GM12878 (cell line): ENCODE results near the gene OSBPL10. TPM values are rescaled to one million over a fixed set of nuclear protein-coding genes. Genes with fewer than 3 reads are reported as not detected.

Experiments
- ATAC-seq: fragments of 200-7000 bp; cut with Tn5 transposase; 3 replicates; pipeline ENCODE4 v1.9.1; 2020; ENCODE audit warnings: mild to moderate bottlenecking, moderate library complexity
- BruUV-seq: library from RNA; stranded (reverse); fragments of 400-500 nt; replicated peaks from 2 replicates; lab custom pipeline; 2021; lab: Mats Ljungman, UMichigan
- CTCF ChIA-PET: fragments of 300-600 bp; sonication (Branson Sonifier 250); formaldehyde crosslinking; extraction: SDS; loops from one replicate; lab custom pipeline; 2021; ENCODE audit warnings: inconsistent platforms; lab: Yijun Ruan, JAX
- POLR2A ChIA-PET: fragments of 350-600 bp; formaldehyde crosslinking; extraction: SDS; loops from one replicate; lab custom pipeline; 2021; ENCODE audit warnings: inconsistent platforms; lab: Charles Lee
- RAD21 ChIA-PET: fragments of 300-600 bp; sonication (Branson Sonifier 250); formaldehyde crosslinking; loops from one replicate; lab custom pipeline; 2023; ENCODE audit warnings: antibody characterized with exemption; ENCODE audit not compliant: unreplicated experiment; lab: Charles Lee
- SMC1A ChIA-PET: fragments of 300-600 bp; sonication (Branson Sonifier 250); formaldehyde crosslinking; loops from one replicate; lab custom pipeline; 2023; ENCODE audit not compliant: unreplicated experiment, uncharacterized antibody; lab: Charles Lee
- DNase-seq: peaks from one replicate; pipeline ENCODE4 v3.0.0-alpha.2; 2011; ENCODE audit warnings: low read depth, low spot score
- FAIRE-seq: peaks from 3 replicates; lab custom pipeline; 2011; peaks lifted over from hg19 to GRCh38; lab: Jason Lieb, UNC
- H2AFZ ChIP-seq: 2 replicates; pipeline ENCODE4 v1.6.0; 2011; ENCODE audit warnings: low read depth, low read length, control low read depth; ENCODE audit not compliant: control insufficient read depth
- H3K27ac ChIP-seq: 2 replicates; pipeline ENCODE4 v1.5.1; 2011; ENCODE audit warnings: control low read depth; ENCODE audit not compliant: control insufficient read depth, insufficient read depth
- H3K27me3 ChIP-seq, 2 experiments: replicated peaks in 1 of 2; 2 replicates each; pipeline versions ENCODE4 v1.6.0 to v1.6.1; 2011; ENCODE audit warnings: low read length in 1 of 2; ENCODE audit not compliant: control insufficient read depth in 2 of 2, insufficient read depth in 2 of 2
- H3K36me3 ChIP-seq, 2 experiments: 2 replicates each; pipeline ENCODE4 v1.5.1; 2011; ENCODE audit warnings: low read length in 1 of 2; ENCODE audit not compliant: control insufficient read depth in 2 of 2, insufficient read depth in 2 of 2
- H3K4me1 ChIP-seq: 2 replicates; pipeline ENCODE4 v1.6.1; 2011; ENCODE audit warnings: mild to moderate bottlenecking, low read length, moderate library complexity, mixed read lengths; ENCODE audit not compliant: control insufficient read depth, insufficient read depth
- H3K4me2 ChIP-seq: 2 replicates; pipeline ENCODE4 v1.6.0; 2011; ENCODE audit warnings: control low read depth; ENCODE audit not compliant: control insufficient read depth, insufficient read depth
- H3K4me3 ChIP-seq: fragments of 200-600 bp; sonication (generic); 2 replicates; pipeline ENCODE4 v1.5.1; 2016
- H3K79me2 ChIP-seq: 2 replicates; pipeline ENCODE4 v1.6.0; 2011; ENCODE audit warnings: low read length; ENCODE audit not compliant: control insufficient read depth, insufficient read depth
- H3K9ac ChIP-seq: 2 replicates; pipeline ENCODE4 v1.8.0; 2011; ENCODE audit warnings: low read length, control low read depth, mixed read lengths; ENCODE audit not compliant: control insufficient read depth, insufficient read depth
- H3K9me3 ChIP-seq: replicated peaks from 3 replicates; pipeline ENCODE4 v1.5.1; 2011; ENCODE audit warnings: mild to moderate bottlenecking, low read length; ENCODE audit not compliant: control insufficient read depth, insufficient read depth
- H4K20me1 ChIP-seq: 2 replicates; pipeline ENCODE4 v1.6.0; 2011; ENCODE audit not compliant: control insufficient read depth, insufficient read depth
- E2F8 ChIP-seq: fragments of 450-650 bp; IDR thresholded peaks from 2 replicates; pipeline ENCODE4 v1.6.1; 2018; ENCODE audit warnings: mild to moderate bottlenecking, low read depth, moderate library complexity; ENCODE audit not compliant: partially characterized antibody
- E4F1 ChIP-seq: fragments of 450-650 bp; IDR thresholded peaks from 2 replicates; pipeline ENCODE4 v1.6.1; 2018; ENCODE audit warnings: borderline replicate concordance, mild to moderate bottlenecking; ENCODE audit not compliant: partially characterized antibody
- FOXM1 ChIP-seq: IDR thresholded peaks from 2 replicates; pipeline ENCODE4 v1.6.1; 2012; ENCODE audit warnings: low read depth, mild to moderate bottlenecking, inconsistent platforms, low read length, moderate library complexity
- HDAC2 ChIP-seq: fragments of 200-600 bp; sonication (generic); IDR thresholded peaks from 2 replicates; pipeline ENCODE4 v1.6.1; 2017
- IKZF1 ChIP-seq: fragments of 450-650 bp; conservative IDR thresholded peaks from 2 replicates; pipeline ENCODE4 v1.6.1; 2017; ENCODE audit warnings: antibody characterized with exemption, mild to moderate bottlenecking
- MTA3 ChIP-seq: IDR thresholded peaks from 2 replicates; pipeline ENCODE4 v1.6.1; 2012; ENCODE audit warnings: low read length, inconsistent platforms, borderline replicate concordance
- PRDM15 ChIP-seq: fragments of 450-650 bp; formaldehyde crosslinking; IDR thresholded peaks from 2 replicates; pipeline ENCODE4 v1.4.0; 2020; ENCODE audit warnings: mild to moderate bottlenecking, moderate library complexity
- TAF1 ChIP-seq: IDR thresholded peaks from 2 replicates; pipeline ENCODE4 v1.6.1; 2011; ENCODE audit warnings: mild to moderate bottlenecking, low read depth, low read length, borderline replicate concordance
- TBL1XR1 ChIP-seq: IDR thresholded peaks from 2 replicates; pipeline ENCODE4 v1.6.1; 2012; ENCODE audit warnings: low read depth, low read length, improper control_type of control experiment
- USF1 ChIP-seq: IDR thresholded peaks from 2 replicates; pipeline ENCODE4 v1.6.1; 2011; ENCODE audit warnings: borderline replicate concordance, low read depth, mild to moderate bottlenecking, moderate library complexity, mixed read lengths, low read length; ENCODE audit not compliant: insufficient read depth; ENCODE audit errors: extremely low read length
- WGBS: methylation state at CpG from one replicate; pipeline ENCODE4 v1.1.6; 2016; ENCODE audit warnings: low lambda C conversion rate; ENCODE audit not compliant: insufficient replicate concordance, insufficient coverage; ENCODE audit errors: missing lambda C conversion rate; 5-methylcytosine and 5-hydroxymethylcytosine counted together
- in situ Hi-C: fragments of 300-500 bp; cut with MboI; formaldehyde crosslinking; loops from 9 replicates; pipeline ENCODE4 v1.14.3; 2018; ENCODE audit warnings: mixed read lengths
- intact Hi-C: fragments of 100-400 bp; cut with micrococcal nuclease; formaldehyde crosslinking; loops from one replicate; pipeline ENCODE4 v1.14.2; 2022; ENCODE audit not compliant: unreplicated experiment
- polyA plus RNA-seq, 11 experiments: library from polyadenylated mRNA; depleted of rRNA in 4 of 11; unstranded in 6 of 11; stranded (reverse) in 5 of 11; fragments of >200 nt; fragmentation: Nextera tagmentation in 4 of 11; fragmentation: Illumina TruSeq in 1 of 11; extraction: Ambion mirVana in 4 of 11; extraction: Trizol in 1 of 11; gene quantifications; 1 replicate in 1 of 11; 2 replicates in 10 of 11; pipeline versions ENCODE4 v1.2.1 to v1.2.3, GENCODE V29; 2011 to 2016; ENCODE audit warnings: inconsistent platforms in 2 of 11, missing spikeins in 2 of 11, low read depth in 1 of 11
- total RNA-seq, 4 experiments: library from RNA; depleted of rRNA in 3 of 4; stranded (reverse); fragments of >200 nt in 3 of 4; fragmentation: Illumina TruSeq in 1 of 4; extraction: Trizol in 1 of 4; gene quantifications; 2 replicates each; pipeline versions ENCODE4 v1.2.1 to v1.2.3, GENCODE V29; 2013 to 2021

The OSBPL10 gene
- total and polyA plus RNA-seq, 10 of the 15 experiments (the other 5 are each of a cell fraction or from before 2014, with no cell fraction given) = 0.03 to 0.25 (median 0.09) TPM; not detected in 5

GRCh38 chr3:31704156-31704555 is 276.9 kb downstream of the OSBPL10 start (continued):
- TF ChIP-seq E2F8 (no peak), USF1 (no peak), TBL1XR1 (no peak), MTA3 (no peak)

- CTCF ChIA-PET = no interaction called here
- H4K20me1 ChIP-seq = no peaks in the 10 kb centered on the region
- H3K27ac ChIP-seq = no peak overlapping the region
- H3K4me3 ChIP-seq = no peak overlapping the region
- POLR2A ChIA-PET = interaction anchor here (0.5 kb wide), 1 partner anchor 1001 kb away, joined by 3 read pairs; no protein-coding TSS in a partner anchor
- no peak for ATAC-seq
- FAIRE-seq = no peak
- no peak overlapping the region for H3K4me2 ChIP-seq
- SMC1A ChIA-PET = no interaction called here
- no peaks in the 10 kb centered on the region for H3K79me2 ChIP-seq
- no peaks in the 10 kb centered on the region for H3K9me3 ChIP-seq
- no TSS peak for BruUV-seq
- no peaks in the 10 kb centered on the region for H3K36me3 ChIP-seq
- in situ Hi-C loops (no loop called here), intact Hi-C loops (no loop called here)
- DNase-seq = no peak
- no peak overlapping the region for H2AFZ ChIP-seq
- RAD21 ChIA-PET = interaction anchor here (0.9 kb wide), 1 partner anchor 312 kb away, joined by 3 read pairs; no protein-coding TSS in a partner anchor
- 58% methylated on average over 9 of the region's 9 CpGs for WGBS
- H3K27me3 ChIP-seq = peaks cover 0 to 2% of the 10 kb centered on the region in 2 experiments; a peak in 1 of 4 replicates
- no peak overlapping the region for H3K9ac ChIP-seq
- no peaks in the 10 kb centered on the region for H3K4me1 ChIP-seq
- TF ChIP-seq IKZF1 (no peak), HDAC2 (no peak), PRDM15 (no peak), FOXM1 (no peak), E4F1 (no peak), TAF1 (no peak)
These were observed 279.8 kb downstream of the OSBPL10 start for GRCh38 chr3:31701286-31701685.
